Measurements from ENCODE around the gene SGK1.

- TF ChIP-seq CTCF (IDR thresholded peaks at IDR 0.05) (no peak), POLR2A (IDR thresholded peaks at IDR 0.05) (no peak), POLR2AphosphoS5 (IDR thresholded peaks at IDR 0.05) (no peak), EP300 (IDR thresholded peaks at IDR 0.05) (no peak)
Measured at GRCh38 chr6:134345789-134346188, 27.9 kb upstream of the SGK1 start.
